GM23248 (cell line): ENCODE results near the gene FAM241A.

ENCODE experiments used
- EZH2 ChIP-seq: fragments of 200-600 bp; sonication (generic); IDR thresholded peaks from 2 replicates; pipeline ENCODE4 v1.6.1; 2018; ENCODE audit warnings: antibody characterized with exemption, mild to moderate bottlenecking; ENCODE audit not compliant: insufficient read depth, poor library complexity, severe bottlenecking
- EZH2phosphoT487 ChIP-seq: fragments of 200-600 bp; sonication (generic); IDR thresholded peaks from 2 replicates; pipeline ENCODE4 v1.6.1; 2018; ENCODE audit warnings: antibody characterized with exemption, moderate library complexity, mild to moderate bottlenecking, low read depth; ENCODE audit not compliant: insufficient read depth

GRCh38 chr4:112183252-112183651, 38.0 kb downstream of the FAM241A start:
- TF ChIP-seq EZH2 = no peak
- TF ChIP-seq EZH2phosphoT487 = no peak
